GM20431 (cell line): Measurements from ENCODE around the gene ACACA.

Experiments
- in situ Hi-C: fragments of 300-500 bp; cut with MseI, MboI; formaldehyde crosslinking; loops from one replicate; pipeline ENCODE4 v1.15.0; 2020; ENCODE audit warnings: low sequenced_read_pairs; ENCODE audit not compliant: unreplicated experiment

Gene ACACA

DNA sequence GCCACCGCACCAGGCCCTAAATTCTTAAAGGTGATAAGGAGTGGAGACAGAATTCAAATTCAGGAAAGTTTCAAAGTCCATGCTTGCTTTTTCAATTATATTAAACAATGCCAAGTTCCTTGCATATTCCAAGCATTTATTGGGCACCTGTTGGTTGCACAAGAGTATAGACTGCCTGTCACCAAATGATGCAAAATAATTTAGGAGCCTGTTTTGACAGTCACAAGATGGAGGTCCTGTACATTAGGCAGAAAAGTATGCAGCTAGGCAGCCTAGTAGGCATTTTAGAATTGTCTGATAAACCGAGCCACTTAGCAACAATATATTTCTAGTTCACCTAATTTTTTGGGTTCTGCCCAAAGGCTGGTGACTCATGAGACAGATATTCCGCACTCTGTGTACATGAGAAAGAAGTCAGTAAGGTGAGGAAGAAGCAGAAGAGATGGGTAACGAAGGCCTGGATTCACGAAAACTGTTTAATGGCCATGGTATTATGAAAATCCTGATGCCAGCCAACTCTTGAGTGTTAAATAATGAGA is 7.3 kb downstream of the ACACA start:
- in situ Hi-C loops, result loop anchor here (25.0 kb wide), 1 partner anchor 787 kb away; the partner anchor contains the start of gene MRM1

DNA sequence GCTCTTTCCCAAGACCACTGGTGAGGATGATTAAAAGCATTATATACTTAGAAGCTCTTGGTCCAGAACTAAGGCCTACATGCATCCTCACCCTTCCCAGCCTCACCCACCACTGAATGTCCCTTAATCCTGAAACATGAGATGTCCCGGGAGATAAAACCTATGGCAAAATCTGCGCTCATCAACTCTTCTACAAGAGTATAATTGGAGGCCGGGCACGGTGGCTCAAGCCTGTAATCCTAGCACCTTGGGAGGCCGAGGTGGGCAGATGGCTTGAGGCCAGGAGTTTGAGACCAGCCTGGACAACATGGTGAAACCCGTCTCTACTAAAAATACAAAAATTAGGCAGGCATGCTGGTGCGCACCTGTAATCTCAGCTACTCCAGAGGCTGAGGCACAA is 13.3 kb downstream of the ACACA start:
- in situ Hi-C loops, result loop anchor here (25.0 kb wide), 1 partner anchor 781 kb away; the partner anchor contains the start of gene MRM1

DNA sequence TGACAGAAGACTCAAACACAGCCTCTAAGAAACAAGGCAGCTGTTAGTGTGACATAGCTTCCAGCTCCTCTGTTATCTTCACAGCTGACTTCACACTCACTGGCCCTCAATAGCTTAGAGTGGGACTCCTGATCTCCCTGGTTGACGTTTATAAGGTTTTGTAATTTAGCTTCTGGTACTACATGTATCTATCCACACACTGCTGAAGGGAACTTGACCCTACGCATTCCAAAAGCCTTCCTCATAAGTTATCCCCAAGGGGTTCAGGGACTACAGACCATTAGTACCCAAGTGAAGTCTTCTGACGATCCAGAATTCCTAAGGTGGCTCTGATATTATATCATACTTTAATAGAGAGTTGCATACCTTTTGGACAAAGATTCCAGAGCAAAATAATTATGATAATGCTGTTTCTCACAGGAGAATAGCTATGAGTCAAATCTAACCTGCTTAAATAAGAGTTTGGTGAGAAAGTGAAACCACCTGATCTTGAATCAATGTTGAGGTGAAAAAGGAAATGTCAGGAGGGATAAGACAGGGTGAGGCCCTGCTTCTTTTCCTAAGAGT is 14.5 kb downstream of the ACACA start:
- in situ Hi-C loops, result loop anchor here (25.0 kb wide), 1 partner anchor 780 kb away; the partner anchor contains the start of gene MRM1

DNA sequence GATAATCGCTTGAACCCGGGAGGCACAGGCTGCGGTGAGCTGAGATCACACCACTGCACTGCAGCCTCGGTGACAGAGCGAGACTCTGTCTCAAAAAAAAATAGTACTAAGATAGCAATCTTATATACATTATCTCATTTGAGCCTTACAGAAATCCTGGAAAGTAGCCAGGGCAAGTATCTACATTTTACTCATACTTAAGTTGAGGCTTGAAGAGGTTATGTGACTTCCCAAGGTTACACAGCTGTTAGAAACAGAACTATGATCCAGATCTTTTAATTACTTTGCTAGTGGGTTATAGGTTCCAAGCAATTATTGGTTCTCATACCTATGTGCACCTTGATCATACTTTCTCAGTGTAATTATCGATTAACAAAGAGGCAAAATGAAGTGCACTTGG is 15.5 kb downstream of the ACACA start:
- in situ Hi-C loops, result loop anchor here (25.0 kb wide), 1 partner anchor 779 kb away; the partner anchor contains the start of gene MRM1

DNA sequence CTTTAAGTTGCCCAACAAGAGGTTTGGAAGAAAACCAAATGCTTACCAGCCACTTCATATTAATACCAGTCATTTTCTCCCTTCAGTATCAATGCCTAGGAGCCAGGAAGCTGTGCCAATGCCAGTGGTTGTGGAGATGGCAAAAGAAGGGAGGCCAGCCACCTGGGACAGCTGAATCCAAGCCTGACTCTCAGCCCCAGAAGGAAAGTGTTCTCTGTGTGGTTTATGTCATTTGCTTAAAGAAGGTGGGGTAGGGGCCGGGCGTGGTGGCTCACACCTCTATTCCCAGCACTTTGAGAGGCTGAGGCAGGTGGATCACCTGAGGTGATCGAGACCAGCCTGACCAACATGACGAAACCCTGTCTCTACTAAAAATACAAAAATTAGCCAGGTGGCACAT is 17.5 kb downstream of the ACACA start:
- in situ Hi-C loops, result loop anchor here (25.0 kb wide), 1 partner anchor 777 kb away; the partner anchor contains the start of gene MRM1

DNA sequence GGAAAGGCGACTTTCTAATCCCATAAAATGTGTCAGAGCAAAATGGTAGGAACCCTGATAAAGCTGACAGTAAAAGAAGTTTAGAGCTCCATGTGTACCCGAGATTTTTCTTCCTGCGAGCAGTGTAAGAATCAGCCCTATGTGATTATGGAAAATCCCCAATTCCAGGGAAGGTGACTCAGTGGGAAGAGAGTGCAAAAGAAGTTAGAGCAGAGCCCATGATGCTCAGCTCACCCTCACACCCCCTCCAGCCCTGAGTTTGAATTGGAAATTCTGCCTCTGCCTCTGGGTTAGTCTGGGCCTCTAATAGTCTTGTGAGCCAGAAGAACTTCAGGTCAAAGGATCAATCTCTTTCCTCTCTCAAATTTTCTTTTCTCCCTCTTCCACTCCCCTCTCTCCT is 18.4 kb downstream of the ACACA start:
- in situ Hi-C loops, result loop anchor here (25.0 kb wide), 1 partner anchor 776 kb away; the partner anchor contains the start of gene MRM1

DNA sequence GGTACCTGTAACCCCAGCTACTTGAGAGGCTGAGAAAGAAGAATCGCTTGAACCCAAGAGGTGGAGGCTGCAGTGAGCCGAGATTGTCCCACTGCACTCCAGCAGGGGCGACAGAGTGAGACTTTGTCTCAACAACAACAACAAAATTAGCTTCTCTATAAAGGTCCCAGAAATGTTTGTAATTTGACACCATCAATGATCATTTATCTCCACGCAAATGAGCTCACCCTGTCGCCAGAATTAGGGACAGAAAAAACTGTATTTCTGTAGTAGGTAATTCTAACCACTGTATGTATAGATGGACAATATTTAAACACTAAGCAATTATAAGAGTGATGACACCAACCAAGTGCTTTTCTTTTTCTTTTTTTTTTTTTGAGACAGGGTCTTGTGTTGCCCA is 20.2 kb downstream of the ACACA start:
- in situ Hi-C loops, result loop anchor here (25.0 kb wide), 1 partner anchor 774 kb away; the partner anchor contains the start of gene MRM1

DNA sequence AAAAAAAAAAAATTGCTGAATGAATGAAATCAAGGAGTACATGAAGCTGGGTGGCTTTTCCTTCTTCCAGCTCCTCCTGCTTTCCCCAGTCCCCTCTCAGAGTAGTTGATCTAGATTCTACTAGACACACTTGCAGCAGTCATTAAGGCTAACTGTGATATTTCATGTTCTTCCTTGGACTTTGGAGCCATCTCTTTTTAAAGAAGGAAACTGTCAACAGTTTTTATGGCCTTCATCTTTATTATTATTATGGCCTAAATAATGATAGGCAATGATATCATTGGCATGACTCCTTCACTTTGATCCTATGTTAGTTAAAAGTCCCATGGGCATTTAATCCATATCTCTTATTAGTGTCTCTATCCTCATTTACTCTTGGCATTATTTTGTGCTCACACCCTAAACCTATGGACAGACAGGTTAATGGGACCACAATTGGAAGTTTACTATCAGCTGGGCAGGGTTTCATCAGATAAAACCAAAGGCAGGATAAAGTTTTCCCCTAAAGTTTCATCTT is 21.1 kb downstream of the ACACA start:
- in situ Hi-C loops, result loop anchor here (25.0 kb wide), 1 partner anchor 773 kb away; the partner anchor contains the start of gene MRM1

DNA sequence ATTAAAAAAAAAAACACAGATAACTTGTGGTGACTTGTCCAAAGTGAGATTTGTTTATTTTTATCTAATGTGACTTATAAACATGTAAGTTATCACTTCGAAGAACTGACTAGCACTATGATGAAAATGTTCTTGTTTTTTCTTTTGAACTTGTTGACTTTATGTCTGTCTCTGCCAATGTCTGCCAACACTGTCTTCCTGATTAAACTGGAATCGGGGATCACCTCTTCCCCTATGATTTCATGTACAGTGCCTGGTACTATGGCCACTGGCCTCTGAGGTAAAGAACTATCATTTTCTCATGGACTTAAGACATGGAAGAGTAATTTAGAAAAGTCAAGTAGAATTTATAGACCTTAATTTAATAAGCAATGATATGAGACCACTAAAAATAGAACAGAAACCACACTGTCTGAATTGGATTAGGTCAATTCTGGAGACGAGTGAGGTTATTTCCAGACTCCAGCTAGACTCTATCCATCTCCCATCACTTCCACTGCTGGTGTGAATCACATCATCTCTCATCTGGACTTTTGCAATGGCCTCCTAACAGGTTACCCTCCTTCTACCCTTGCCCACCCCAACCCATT is 22.0 kb downstream of the ACACA start:
- in situ Hi-C loops, result loop anchor here (25.0 kb wide), 1 partner anchor 772 kb away; the partner anchor contains the start of gene MRM1

DNA sequence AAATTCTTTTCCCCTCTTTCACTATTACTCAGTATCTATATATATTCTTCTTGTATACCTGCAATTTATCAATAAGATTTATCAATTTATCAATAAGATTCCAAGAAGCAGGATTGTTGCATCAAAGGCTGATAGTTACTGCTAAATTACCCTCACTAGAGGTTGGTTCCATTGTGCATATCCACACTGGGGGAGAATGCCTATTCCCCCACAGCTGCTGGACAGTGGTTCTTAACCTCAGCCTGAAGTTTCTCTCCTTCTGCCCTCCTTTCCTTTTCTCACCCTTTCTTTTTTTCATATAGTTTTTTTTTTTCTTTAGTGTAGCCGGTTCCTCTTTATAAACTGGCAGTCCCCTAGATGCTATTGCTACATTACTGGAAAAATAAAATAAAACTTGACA is 24.6 kb downstream of the ACACA start:
- in situ Hi-C loops, result loop anchor here (25.0 kb wide), 1 partner anchor 770 kb away; the partner anchor contains the start of gene MRM1

DNA sequence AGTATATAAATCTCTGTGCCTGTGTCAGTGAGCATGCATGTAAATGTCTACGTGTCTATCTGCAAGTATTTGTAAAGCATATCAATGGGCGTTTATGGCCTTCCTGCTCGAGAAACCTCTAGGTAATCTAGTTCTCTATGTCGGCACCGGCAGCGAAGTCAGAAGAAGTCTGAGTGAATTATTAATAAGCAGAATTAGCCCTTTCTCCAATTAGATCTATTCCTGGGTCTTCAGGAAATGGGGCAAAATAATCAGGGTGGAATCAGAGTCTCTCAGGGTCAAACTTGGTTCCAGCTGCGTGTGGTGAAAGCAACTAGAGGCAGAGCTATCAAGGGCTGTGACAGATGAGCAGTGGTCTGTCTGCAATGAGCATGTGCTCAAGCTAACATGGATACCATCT is 30.9 kb downstream of the ACACA start, which contains the start of gene C17orf78:
Gene C17orf78, plus strand, starts transcription at position 280 of the 400 bp plus-strand sequence. Its CDS starts 108 bp downstream, at position 388.
- in situ Hi-C loops, result loop anchor here (25.0 kb wide), 1 partner anchor 763 kb away; the partner anchor contains the start of gene MRM1

DNA sequence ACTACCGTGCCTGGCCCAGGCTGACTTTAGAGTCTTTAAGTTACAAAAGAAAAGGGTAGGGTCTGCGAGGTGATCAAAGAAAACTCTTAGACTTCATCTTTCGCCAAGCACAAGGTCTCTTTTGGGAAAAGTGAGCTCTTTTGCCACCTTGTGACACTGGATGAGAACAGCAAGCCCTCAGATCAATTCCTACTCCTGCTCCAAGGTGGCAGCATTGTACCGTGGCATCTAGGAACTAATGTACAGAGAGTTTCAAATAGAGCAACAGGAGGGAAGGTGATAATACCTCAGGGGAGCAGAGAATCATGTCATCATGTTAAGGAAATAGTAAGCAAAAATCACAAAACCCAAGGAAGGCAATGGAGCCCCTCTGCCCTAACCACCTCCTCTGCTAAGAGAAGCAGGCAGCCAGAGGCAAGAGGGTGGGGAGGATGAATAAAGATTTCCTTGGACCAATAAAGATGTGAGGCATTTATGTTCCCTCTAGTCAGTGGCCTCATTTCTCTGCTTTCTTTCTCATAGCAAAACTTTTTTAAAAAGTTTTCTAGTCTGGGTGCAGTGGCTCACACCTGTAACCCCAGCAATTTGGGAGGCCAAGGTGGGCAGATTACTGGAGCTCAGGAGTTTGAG is 33.0 kb downstream of the ACACA start:
- in situ Hi-C loops, result no loop called here

DNA sequence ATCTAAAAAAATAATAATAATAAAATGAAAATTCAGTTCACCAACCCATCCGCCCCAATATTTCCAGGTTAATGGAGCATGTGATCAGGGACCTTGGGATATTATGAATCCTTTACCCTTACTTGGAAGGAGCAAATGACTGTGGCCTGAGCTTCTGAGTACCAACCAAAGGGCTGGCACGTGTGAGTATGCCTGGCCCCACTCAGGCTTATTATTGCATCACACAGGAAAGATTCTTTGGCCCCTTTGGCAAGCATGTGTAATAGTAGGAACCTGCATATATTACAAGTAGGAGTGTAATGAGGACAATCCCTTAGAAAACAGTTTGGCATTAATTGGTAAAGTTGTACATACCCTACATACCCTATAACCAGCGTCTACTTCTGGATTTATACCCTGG is 38.1 kb downstream of the ACACA start:
- in situ Hi-C loops, result no loop called here

DNA sequence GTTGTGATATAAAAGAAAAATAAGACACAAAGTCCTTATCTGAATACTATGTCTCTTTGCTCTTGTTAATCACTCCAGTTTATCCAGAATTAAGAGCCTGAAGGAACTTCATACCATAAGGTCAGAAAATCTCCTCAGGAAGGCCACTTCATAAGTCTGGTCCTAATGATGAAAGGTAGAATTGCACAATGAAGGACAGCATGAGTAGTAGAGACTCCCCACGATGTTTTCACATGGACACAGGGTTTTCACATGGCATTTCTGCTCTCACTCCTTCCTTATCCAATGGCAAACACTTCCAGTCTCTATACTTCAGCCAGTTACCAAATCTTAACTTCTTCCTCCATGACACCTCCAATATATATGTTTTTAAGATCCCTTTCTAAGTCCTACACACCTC is 41.0 kb downstream of the ACACA start:
- in situ Hi-C loops, result no loop called here

DNA sequence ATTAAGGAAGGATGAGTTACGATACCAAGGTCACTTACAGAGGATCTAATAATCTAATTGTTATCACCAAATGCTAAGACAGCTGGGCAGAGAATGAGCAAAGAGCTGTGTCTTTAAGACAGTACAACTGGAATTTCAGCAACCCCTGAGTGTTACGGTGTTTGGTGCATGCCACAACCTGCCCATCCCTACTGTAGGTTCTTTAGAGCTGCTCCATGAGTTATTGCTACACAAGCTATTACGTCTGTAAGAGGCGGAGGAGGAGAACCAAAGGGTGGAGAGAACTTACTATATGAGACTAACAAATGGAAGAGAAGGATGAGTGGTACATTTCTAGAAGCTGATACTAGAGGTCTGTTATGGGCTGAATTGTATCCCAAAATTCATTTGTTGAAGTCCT is 45.1 kb downstream of the ACACA start:
- in situ Hi-C loops, result no loop called here

DNA sequence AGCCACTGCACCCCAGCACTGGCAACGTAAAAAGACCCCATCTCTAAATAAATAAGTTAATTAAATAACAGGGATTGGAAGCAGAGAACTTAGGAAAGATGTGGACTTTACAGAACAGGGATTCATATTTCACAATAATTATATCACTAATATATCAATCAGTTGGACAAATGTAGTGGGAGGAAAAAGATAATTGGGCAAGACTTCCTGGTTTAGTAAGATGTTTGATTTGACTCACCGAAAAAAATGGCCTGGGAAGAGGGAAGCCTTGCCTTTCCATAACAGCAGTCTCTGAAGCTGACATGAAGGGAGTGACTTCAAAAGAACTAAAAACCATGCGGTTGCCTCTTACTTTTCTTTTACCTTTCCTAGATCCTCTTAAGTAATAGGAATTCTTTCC is 46.0 kb downstream of the ACACA start:
- in situ Hi-C loops, result no loop called here

DNA sequence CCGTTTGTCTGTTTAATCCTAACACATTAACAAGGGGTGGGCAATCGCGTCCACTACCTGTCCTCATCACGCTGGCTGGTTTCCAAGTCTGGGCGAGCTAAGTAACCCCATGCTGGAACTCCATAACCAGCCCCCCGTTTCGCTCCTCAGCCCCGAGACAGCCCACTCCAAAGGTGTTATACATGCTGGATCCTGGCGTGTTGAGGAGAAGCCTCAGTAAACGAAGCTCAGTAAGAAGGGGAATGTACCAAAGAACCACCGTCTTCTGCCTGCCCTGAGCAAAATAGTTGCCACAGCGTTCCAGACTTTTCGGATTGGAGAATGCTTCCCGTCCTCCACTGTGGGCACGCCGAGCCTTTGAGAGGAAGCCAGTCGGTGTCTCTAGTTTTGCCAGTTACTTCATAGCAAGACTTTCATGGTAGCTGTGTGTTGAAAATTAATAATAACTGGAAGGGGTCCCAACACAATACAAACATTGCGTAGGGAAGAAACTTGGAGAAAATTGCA is 46.9 kb downstream of the ACACA start:
- in situ Hi-C loops, result no loop called here

DNA sequence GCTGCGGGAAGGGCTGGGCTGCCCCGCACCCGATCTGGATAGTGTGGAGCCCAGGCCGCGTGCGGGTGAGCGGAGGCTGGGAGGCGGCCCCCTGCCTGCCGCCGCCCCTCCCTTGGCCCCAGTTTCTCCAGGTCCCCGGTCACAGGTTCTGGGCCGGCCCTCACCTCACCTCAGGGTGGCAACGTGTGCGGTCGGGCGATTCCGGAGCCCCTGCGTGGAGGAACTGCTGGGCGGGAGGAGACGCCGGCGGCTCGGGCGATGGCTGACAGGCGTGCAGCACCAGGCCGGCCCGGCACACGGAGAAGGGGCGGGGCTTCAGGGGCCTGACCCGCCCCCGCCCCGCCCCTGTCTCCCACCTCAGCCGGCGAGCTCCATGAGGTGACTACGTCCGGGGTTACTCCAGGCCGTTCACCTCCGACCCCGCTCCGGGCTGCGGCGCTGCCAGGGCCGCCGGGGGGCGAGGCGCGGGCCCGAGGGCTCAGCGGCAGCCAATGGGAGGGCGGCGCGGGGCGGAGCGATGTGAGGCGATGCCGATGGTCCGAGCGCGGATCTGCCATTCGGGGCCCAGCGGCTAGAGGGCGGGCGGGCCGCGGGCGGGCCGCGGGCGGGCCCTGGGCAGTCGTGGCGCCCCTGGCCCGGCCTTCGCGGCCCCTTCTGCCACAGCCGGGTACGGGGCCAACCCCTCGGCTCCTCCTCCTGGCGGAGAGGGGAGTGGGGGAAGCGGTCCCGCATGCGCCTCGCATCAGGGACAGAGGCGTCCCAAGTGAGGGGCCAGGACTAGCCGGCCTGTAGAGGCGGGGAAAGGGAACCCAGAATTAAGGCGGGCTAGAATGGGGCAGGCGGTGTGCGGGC is 47.6 kb downstream of the ACACA start:
- in situ Hi-C loops, result no loop called here

DNA sequence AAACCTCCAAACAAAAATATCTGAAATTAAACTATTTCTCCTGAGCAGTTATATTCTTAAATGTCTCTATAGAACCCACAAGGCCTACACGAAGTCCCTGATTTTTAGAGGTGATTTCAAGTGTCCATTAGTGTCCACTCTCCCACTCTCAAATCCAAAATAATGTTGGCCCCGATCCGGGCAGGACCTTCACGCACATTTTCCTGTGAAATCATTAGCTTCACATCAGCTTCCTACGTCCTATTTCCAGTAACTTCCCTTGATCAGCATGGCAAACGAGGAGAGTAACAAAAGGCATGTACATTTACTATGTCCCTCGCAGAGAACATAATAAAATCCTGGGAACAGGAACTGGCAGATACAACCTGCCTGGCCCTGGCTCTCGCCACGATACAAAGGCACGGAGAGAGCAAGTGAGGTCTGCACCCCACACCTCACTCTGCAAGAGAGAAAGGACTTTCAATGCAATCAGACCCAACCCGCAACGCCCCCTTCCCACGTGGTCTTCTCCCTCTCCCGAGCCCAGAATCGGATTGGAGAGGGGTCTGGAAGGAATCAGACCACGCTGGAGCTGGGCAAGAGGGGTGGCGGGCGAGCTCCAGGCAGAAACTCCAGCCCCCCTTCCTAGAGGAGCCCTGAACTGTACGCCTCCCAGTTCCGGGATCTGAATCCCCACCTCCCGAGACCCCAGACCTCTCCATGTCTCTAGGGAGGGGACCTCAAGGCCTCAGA is 48.4 kb downstream of the ACACA start:
- in situ Hi-C loops, result no loop called here
